Left ventricle myocardium inferior (tissue), 1 donor: ENCODE data around the gene ZMYND10. TPM values are rescaled to one million over a fixed set of nuclear protein-coding genes. Genes with fewer than 3 reads are reported as not detected.

Source experiments
- DNase-seq: peaks from one replicate; pipeline ENCODE4 v3.0.0-alpha.2; 2020
- H3K27ac ChIP-seq: fragments of 200-600 bp; replicated peaks from 2 replicates; pipeline ENCODE4 v1.8.0; 2021
- H3K27me3 ChIP-seq: fragments of 200-600 bp; 2 replicates; pipeline ENCODE4 v1.8.0; 2021; ENCODE audit warnings: low read depth
- H3K36me3 ChIP-seq: fragments of 200-600 bp; 2 replicates; pipeline ENCODE4 v1.8.0; 2021
- H3K4me1 ChIP-seq: fragments of 200-600 bp; 2 replicates; pipeline ENCODE4 v1.8.0; 2021
- H3K4me3 ChIP-seq: fragments of 200-600 bp; 2 replicates; pipeline ENCODE4 v1.8.0; 2021; ENCODE audit warnings: mild to moderate bottlenecking, moderate library complexity
- H3K9me3 ChIP-seq: fragments of 200-600 bp; replicated peaks from 2 replicates; pipeline ENCODE4 v1.8.0; 2021
- intact Hi-C: fragments of 100-400 bp; cut with micrococcal nuclease; formaldehyde crosslinking; loops from one replicate; pipeline ENCODE4 v1.11.0; 2022
- total RNA-seq: library from RNA; stranded (reverse); fragmentation: NEBNext Ultra II Directional; extraction: Animal tissue kit (Norgen Biotek cat#: 25700); gene quantifications from one replicate; pipeline ENCODE4 v1.2.1, GENCODE V29; 2021
- TF ChIP-seq, protein P1 (sequence below): fragments of 200-600 bp; IDR thresholded peaks from 2 replicates; pipeline ENCODE4 v1.8.0; 2021; ENCODE audit warnings: antibody characterized with exemption, mild to moderate bottlenecking, borderline replicate concordance
- donor health status: DM: no; HTN: yes; CAD: no; lungs with severe emphysema.

The ZMYND10 gene
- total RNA-seq, 1 donor from 2014 or later: not detected

- Histone ChIP-seq H3K27ac (peak overlapping the region; percentile 99), H3K36me3 (peaks cover 39% of the 10 kb centered on the region), H3K4me1 (peaks cover 93% of the 10 kb centered on the region), H3K4me3 (peak overlapping the region; percentile 86), H3K27me3 (no peaks in the 10 kb centered on the region), H3K9me3 (no peaks in the 10 kb centered on the region)
- DNase-seq: peak; percentile 47
- TF ChIP-seq, protein P1, sequence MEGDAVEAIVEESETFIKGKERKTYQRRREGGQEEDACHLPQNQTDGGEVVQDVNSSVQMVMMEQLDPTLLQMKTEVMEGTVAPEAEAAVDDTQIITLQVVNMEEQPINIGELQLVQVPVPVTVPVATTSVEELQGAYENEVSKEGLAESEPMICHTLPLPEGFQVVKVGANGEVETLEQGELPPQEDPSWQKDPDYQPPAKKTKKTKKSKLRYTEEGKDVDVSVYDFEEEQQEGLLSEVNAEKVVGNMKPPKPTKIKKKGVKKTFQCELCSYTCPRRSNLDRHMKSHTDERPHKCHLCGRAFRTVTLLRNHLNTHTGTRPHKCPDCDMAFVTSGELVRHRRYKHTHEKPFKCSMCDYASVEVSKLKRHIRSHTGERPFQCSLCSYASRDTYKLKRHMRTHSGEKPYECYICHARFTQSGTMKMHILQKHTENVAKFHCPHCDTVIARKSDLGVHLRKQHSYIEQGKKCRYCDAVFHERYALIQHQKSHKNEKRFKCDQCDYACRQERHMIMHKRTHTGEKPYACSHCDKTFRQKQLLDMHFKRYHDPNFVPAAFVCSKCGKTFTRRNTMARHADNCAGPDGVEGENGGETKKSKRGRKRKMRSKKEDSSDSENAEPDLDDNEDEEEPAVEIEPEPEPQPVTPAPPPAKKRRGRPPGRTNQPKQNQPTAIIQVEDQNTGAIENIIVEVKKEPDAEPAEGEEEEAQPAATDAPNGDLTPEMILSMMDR: no peak
- intact Hi-C loops: no loop called here
These were observed 22.4 kb downstream of the ZMYND10 start for GRCh38 chr3:50323092-50323600.

GRCh38 chr3:50322386-50323091, 23.0 kb downstream of the ZMYND10 start, which contains the start of gene HYAL2:
Gene HYAL2, minus strand, starts transcription at chr3:50322745. Its CDS starts 2,256 bp downstream, at chr3:50320489.
- Histone ChIP-seq H3K9me3 (no peaks in the 10 kb centered on the region), H3K36me3 (peaks cover 45% of the 10 kb centered on the region), H3K4me1 (peaks cover 93% of the 10 kb centered on the region), H3K27ac (peak within 1 kb of the TSS; percentile 99), H3K4me3 (peak within 1 kb of the TSS; percentile 86), H3K27me3 (no peaks in the 10 kb centered on the region)
- DNase-seq: peak; percentile 73
- intact Hi-C loops: no loop called here
- TF ChIP-seq, protein P1: no peak

GRCh38 chr3:50322115-50322385, 23.5 kb downstream of the ZMYND10 start:
- no peak for DNase-seq
- Histone ChIP-seq H3K9me3 (no peaks in the 10 kb centered on the region), H3K27ac (peak overlapping the region; percentile 99), H3K4me3 (peak overlapping the region; percentile 86), H3K4me1 (peaks cover 93% of the 10 kb centered on the region), H3K27me3 (no peaks in the 10 kb centered on the region), H3K36me3 (peaks cover 50% of the 10 kb centered on the region)
- TF ChIP-seq, protein P1: no peak
- intact Hi-C loops: no loop called here

- TF ChIP-seq, protein P1: peak; percentile 67
- no peaks in the 10 kb centered on the region for H3K9me3 ChIP-seq
- H3K36me3 ChIP-seq: peaks cover 51% of the 10 kb centered on the region
- DNase-seq: peak; percentile 91
- H3K27ac ChIP-seq: peak overlapping the region; percentile 99
- peaks cover 93% of the 10 kb centered on the region for H3K4me1 ChIP-seq
- peak overlapping the region; percentile 86 for H3K4me3 ChIP-seq
- H3K27me3 ChIP-seq: no peaks in the 10 kb centered on the region
- intact Hi-C loops: no loop called here
These were observed 24.0 kb downstream of the ZMYND10 start for GRCh38 chr3:50321336-50322114.

GRCh38 chr3:50320853-50321335, 24.6 kb downstream of the ZMYND10 start:
- H3K27ac ChIP-seq: peak overlapping the region; percentile 99
- H3K9me3 ChIP-seq: no peaks in the 10 kb centered on the region
- TF ChIP-seq, protein P1: no peak
- intact Hi-C loops: no loop called here
- DNase-seq: peak; percentile 86
- H3K4me3 ChIP-seq: peak overlapping the region; percentile 86
- peaks cover 51% of the 10 kb centered on the region for H3K36me3 ChIP-seq
- peaks cover 95% of the 10 kb centered on the region for H3K4me1 ChIP-seq
- no peaks in the 10 kb centered on the region for H3K27me3 ChIP-seq
